ENCODE measurements around the gene PRR5.

PRR5 gene

DNA sequence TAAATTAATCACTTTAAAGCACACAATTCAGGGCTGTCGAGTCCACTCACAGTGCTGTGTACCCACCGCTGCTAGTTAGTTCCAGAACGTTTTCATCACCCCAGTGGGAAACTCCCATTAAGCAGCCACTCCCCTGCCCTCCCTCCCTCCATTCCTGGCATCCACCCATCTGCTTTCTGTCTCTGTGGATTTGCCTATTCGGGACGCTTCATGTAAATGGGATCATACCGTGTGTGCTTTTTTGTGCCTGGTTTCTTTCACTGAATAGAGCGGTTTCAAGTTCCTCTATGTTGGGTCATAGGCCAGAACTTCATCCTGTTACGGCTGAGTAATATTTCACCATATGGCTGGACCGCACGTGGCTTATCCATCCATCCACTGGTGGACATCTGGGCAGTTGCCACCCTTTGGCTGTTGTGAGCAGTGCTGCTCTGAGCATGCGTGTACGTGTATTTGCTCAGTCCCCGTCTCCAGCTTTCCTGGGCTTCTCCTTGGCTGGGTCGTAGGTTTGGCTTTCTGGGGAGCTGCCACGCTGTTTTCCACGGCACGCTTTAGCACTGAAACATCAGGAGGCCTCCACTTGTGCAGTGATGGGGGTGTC lies 80.5 kb downstream of the PRR5 start:
- no peak for TF ChIP-seq CTCF (IDR thresholded peaks at IDR 0.05)
- DNase-seq (ENCODE audit: low spot score): no peak
- no peak overlapping the region for H3K4me3 ChIP-seq
- H3K27ac ChIP-seq: no peak overlapping the region

DNA sequence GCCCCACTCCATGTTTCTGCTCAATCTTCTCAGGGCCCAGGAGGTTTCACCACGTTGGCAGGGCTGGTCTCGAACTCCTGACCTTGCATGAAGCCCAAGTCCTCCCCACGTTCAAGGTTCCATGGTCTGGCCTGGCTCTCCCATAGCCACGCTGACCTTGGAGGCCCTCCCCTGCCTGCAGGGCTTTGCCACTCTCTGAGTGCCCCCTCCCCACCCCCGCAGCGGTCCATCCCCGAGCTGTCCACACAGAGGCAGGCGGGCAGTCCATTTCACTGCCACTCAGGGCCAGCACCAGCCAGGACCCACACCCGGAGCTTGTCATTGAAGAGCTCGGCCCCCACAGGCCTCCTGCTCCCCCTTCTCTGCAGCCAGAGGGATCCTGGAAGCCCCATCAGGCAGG lies 81.1 kb downstream of the PRR5 start:
- Histone ChIP-seq H3K4me3 (no peak overlapping the region), H3K27ac (no peak overlapping the region)
- DNase-seq (ENCODE audit: low spot score): no peak
- TF ChIP-seq CTCF (IDR thresholded peaks at IDR 0.05): no peak

GRCh38 chr22:44783581-44783980 lies 81.6 kb downstream of the PRR5 start:
- no peak for DNase-seq (ENCODE audit: low spot score)
- H3K27ac ChIP-seq: no peak overlapping the region
- no peak overlapping the region for H3K4me3 ChIP-seq
- no peak for TF ChIP-seq CTCF (IDR thresholded peaks at IDR 0.05)

DNA sequence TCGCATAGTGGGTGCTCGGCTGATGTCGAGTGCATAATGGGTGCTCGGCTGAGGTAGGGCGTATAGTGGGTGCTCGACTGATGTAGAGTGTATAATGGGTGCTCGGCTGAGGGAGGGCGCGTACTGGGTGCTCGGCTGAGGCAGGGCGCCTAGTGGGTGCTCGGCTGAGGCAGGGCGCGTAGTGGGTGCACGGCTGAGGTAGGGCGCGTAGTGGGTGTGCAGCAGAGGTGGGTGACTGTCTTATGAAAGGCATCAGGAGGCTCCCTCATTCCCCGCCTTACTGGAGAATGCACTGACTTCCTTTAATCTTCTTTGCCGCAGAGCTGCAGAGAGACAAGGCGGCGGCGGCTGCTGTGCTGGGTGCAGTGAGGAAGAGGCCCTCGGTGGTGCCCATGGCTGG lies 84.1 kb downstream of the PRR5 start:
- no peak for TF ChIP-seq CTCF (IDR thresholded peaks at IDR 0.05)
- H3K4me3 ChIP-seq: no peak overlapping the region
- DNase-seq (ENCODE audit: low spot score): no peak
- no peak overlapping the region for H3K27ac ChIP-seq

DNA sequence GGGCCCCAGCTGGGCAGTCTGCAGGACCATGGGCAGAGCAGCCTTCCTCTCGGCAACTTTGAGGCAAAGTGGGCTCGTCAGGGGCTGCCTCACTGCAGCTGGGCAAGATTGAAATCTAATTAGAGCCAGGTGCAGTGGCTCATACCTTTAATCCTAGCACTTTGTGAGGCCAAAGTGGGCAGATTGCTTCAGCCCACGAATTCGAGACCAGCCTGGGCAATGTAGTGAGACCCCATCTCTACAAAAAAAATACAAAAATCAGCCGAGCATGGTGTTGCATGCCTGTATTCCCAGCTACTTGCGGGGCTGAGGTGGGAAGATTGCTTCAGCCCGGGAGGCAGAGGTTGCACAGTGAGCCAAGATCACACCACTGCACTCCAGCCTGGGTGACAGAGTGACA lies 84.6 kb downstream of the PRR5 start:
- no peak for DNase-seq (ENCODE audit: low spot score)
- no peak for TF ChIP-seq CTCF (IDR thresholded peaks at IDR 0.05)
- no peak overlapping the region for H3K4me3 ChIP-seq
- H3K27ac ChIP-seq: no peak overlapping the region
